Ishikawa (cell line): ENCODE results near the gene VWA8.

Source experiments
- EP300 ChIP-seq: IDR thresholded peaks from 2 replicates; pipeline ENCODE4 v1.6.1; 2012; ENCODE audit warnings: borderline replicate concordance
- TCF12 ChIP-seq: IDR thresholded peaks from 2 replicates; pipeline ENCODE4 v1.6.1; 2012; ENCODE audit warnings: low read depth
- YY1 ChIP-seq: IDR thresholded peaks from 2 replicates; pipeline ENCODE4 v1.6.1; 2012; ENCODE audit warnings: low read depth

GRCh38 chr13:41837629-41838028 lies 123.3 kb downstream of the VWA8 start:
- TF ChIP-seq YY1 (no peak), TCF12 (no peak), EP300 (no peak)
